T-helper 17 cell (primary cell): ENCODE data around the gene SOCS7. TPM values are rescaled to one million over a fixed set of nuclear protein-coding genes. Genes with fewer than 3 reads are reported as not detected.
A peak's percentile ranks its signal among the peaks of the same experiment; 100 is the strongest.

Experiments
- ATAC-seq: fragments of 150-1000 bp; cut with Tn5 transposase; 2 replicates; pipeline ENCODE4 v1.10.0; 2021; ENCODE audit warnings: mild to moderate bottlenecking, moderate library complexity
- DNase-seq, 3 donors: peaks; one replicate each; pipeline versions ENCODE4 v3.0.0 to v3.0.0-alpha.2; 2020 to 2021
- H3K9me3 ChIP-seq: one replicate; pipeline ENCODE4 v1.7.0; 2013; ENCODE audit warnings: low read length, mild to moderate bottlenecking; ENCODE audit not compliant: control insufficient read depth, poor library complexity, severe bottlenecking
- H3K27ac Mint-ChIP-seq: one replicate; pipeline ENCODE4 v1.8.0; 2022; ENCODE audit warnings: mild to moderate bottlenecking, moderate library complexity, mixed read lengths
- H3K27me3 Mint-ChIP-seq: one replicate; pipeline ENCODE4 v1.8.0; 2022; ENCODE audit warnings: mixed read lengths
- H3K36me3 Mint-ChIP-seq: one replicate; pipeline ENCODE4 v1.8.0; 2022; ENCODE audit warnings: low read depth, mixed read lengths
- H3K4me1 Mint-ChIP-seq: one replicate; pipeline ENCODE4 v1.8.0; 2022; ENCODE audit warnings: mild to moderate bottlenecking, mixed read lengths
- H3K4me3 Mint-ChIP-seq: one replicate; pipeline ENCODE4 v1.8.0; 2022; ENCODE audit warnings: mild to moderate bottlenecking, moderate library complexity, mixed read lengths
- total RNA-seq, 4 donors: library from RNA in 2 of 4; stranded (reverse) in 2 of 4; gene quantifications; one replicate each; pipeline ENCODE4 v1.2.3 and lab custom pipeline; 2022 to 2026

The SOCS7 gene
- total RNA-seq, 2 donors from 2014 or later, result 15.5 to 18.7 TPM

DNA sequence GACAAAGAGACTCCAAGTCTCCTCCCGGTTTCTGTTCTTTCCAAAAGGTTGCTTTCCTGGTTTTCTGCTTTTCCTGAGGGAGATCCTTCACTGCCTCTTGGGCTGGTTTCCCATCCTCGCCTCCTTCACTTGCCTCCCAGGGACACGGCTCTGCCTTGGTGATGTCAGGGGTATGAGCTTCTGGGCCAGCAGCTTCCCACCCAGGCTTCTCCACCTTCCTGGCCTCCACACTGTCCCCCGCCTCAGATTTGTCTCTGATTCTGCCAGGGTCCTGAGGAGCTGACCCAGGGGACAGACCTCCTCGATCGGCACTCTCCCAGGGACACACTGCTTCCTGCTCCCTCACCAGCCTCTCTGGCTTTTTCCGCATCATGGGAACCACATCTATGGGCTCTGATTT is 22.4 kb upstream of the SOCS7 start:
- peaks cover 7% of the 10 kb centered on the region for H3K36me3 Mint-ChIP-seq
- DNase-seq, result no peak
- peaks cover 11% of the 10 kb centered on the region for H3K4me1 Mint-ChIP-seq
- H3K4me3 Mint-ChIP-seq, result no peak overlapping the region
- no peak for ATAC-seq
- H3K27me3 Mint-ChIP-seq, result peaks cover 48% of the 10 kb centered on the region
- no peaks in the 10 kb centered on the region for H3K9me3 ChIP-seq
- H3K27ac Mint-ChIP-seq, result no peak overlapping the region

DNA sequence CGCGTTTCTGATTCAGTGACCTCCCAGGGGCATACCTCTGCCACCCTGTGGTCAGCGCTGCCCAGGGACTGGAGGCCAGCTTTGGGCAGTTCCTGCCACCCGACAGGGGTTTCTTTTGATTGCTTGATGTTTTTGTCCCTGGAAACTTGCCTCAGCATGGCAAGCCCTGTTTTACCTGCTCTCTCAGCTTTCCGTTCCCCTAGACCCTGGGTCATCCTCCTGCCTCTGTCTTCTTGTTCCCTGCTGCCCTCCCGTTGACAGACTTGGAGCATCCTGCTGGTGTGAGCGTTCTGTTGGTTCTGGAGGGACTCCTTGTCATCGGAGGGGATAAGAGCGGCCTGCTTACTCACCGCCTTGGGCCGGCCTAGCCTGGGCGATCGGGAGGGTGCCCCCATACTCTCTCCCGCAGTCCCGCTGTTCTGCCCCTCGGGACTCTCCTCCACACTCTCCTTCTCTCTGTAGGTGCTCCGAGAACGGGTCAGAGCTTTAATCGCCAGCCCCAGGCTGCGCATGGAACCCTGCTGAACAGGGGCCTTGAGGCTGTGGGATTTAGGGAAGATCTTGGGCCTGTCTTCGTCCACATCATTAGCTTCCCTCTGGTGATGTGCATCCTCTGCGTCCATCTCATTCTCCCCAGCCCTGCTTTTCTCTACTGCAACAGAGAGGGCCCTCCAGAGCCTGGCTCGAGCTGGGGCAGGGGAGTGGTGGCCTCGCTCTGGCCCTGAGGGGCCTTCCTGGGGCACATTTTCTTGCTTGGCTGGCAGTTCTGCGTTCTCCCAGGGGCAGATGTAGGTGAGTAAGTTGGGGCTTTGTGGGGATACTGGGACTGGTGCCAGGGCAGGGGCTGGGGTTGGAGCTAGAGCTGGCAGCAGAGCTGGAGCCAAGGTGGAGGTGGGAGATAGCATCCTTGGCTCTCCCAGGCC is 21.6 kb upstream of the SOCS7 start:
- Mint-ChIP-seq H3K4me3 (no peak overlapping the region), H3K36me3 (peaks cover 7% of the 10 kb centered on the region), H3K27me3 (peaks cover 51% of the 10 kb centered on the region), H3K27ac (no peak overlapping the region), H3K4me1 (peaks cover 11% of the 10 kb centered on the region)
- no peaks in the 10 kb centered on the region for H3K9me3 ChIP-seq
- ATAC-seq, result no peak
- no peak for DNase-seq

DNA sequence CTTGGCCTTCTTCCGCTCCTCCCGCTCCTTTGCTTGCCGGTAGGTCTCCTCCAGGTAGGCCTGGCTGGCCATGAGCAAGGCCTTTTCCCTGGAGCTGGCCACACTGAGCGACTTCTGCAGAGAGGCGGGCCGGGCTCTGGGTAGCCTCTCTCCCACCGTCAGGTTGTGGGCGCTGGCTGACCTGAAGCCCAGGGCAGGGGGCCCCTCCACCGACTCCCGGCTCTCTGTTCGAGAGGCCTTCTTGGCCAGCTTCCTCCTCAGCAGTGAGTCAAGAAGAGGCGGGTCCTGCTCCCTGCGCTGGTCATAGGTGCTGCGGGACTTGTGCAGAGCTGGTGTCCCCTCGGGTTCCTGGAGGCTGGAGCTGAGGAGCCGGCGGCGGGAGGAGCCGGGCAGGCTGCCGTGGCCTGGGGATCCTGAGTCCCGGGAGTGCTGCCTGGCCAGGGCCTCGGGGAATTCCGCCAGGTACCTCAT is 20.7 kb upstream of the SOCS7 start:
- Mint-ChIP-seq H3K4me1 (peaks cover 9% of the 10 kb centered on the region), H3K27me3 (peaks cover 51% of the 10 kb centered on the region), H3K36me3 (peaks cover 7% of the 10 kb centered on the region), H3K4me3 (no peak overlapping the region), H3K27ac (no peak overlapping the region)
- ATAC-seq, result no peak
- no peaks in the 10 kb centered on the region for H3K9me3 ChIP-seq
- DNase-seq, result no peak

DNA sequence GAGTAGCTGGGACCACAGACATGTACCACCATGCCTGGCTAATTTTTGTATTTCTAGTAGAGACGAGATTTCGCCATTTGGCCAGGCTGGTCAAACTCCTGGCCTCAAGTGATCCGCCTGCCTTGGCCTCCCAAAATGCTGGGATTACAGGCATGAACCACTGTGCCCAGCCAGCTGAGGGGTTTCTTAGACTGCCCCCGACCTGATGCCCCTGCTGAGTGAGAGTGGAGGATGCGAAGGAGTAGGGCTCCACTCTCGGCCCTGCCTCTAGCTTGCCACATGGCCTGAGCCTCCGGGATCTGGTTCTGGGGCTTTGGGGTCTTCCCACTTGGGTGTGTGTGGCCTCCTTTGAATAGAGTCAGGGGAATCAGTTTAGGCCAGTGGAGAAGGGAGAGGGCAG is 18.9 kb upstream of the SOCS7 start:
- Mint-ChIP-seq H3K27ac (no peak overlapping the region), H3K27me3 (peaks cover 51% of the 10 kb centered on the region), H3K4me1 (peaks cover 5% of the 10 kb centered on the region), H3K4me3 (no peak overlapping the region), H3K36me3 (peaks cover 7% of the 10 kb centered on the region)
- no peak for ATAC-seq
- DNase-seq, result no peak
- H3K9me3 ChIP-seq, result no peaks in the 10 kb centered on the region

DNA sequence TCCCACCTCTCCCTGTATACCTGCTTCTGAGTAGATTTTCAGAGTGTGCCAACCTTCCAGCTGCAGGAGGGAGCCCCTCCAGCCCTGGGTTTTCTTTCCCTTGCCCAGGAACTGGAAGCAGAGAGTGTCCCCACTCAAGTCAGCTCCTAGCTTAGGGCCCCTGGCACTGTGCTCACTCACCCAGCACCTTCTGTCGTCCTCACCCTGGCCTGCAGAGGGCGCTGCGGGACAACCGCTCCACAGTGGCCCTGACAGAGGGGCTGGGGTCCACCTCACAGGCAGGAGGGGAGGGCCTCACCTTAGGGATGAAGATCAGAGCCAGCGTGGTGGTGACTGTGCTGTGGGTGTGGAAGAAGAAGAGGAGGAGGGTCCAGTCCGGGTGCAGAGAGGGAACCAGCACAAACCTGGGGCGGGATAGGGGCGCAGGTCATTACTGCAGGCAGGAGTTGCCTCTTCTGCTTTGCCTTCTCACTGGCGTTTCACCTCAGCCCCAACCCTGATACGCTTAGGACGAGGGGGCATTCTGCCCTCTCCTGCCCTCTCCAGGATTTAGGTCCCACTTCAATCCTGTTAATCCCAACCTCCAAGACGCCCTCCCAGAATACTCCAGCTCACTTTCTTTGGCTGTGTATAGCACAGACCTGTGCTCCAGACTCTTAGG is 17.9 kb upstream of the SOCS7 start:
- no peaks in the 10 kb centered on the region for H3K9me3 ChIP-seq
- peaks cover 7% of the 10 kb centered on the region for H3K36me3 Mint-ChIP-seq
- ATAC-seq, result no peak
- H3K27me3 Mint-ChIP-seq, result peaks cover 45% of the 10 kb centered on the region
- DNase-seq, result peak in 1 of 3 donors; percentile 20
- no peak overlapping the region for H3K27ac Mint-ChIP-seq
- peaks cover 2% of the 10 kb centered on the region for H3K4me1 Mint-ChIP-seq
- no peak overlapping the region for H3K4me3 Mint-ChIP-seq

DNA sequence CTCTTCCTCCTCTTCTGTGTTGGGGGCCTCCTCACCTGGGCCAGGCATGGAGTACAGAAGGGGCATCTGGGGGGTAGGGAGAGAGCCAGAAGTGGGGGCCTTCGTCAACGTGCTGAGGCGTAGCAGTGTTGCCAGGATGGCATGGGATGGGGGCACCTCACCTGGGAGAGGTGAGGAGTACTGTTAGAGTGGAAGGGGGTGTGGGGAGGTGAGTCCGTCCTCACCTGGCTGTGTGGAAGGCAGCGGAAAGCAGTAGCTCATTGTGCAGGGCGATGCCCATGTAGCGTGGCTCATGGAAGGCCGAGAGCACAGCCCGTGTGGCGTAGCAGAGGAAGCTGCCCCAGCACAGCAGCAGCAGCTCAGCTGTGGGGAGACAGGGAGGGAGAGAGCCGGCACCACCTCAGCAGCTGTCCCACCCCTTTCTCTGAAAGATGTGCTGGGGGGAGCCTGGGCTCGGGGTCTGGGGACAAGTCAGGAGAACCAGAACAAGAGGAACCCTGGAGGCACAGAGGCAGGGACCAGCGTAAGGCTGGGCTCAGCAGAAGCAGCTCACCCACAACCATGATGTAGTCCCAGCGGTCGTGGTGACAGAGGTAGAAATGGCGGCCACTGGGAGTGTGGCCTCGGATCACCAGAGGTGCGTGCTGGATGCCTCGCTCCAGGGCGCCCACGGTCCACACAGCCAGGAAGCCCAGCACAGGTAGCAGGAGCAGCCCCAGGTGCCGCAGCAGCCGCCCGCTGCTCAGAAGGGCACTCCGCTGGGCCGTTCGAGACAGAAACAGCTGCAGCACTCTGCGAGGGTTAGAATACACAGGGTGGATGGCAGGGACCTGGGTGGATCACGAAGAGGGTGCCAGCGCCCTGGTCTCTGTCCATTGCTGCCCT is 16.9 kb upstream of the SOCS7 start:
- DNase-seq, result no peak
- Mint-ChIP-seq H3K36me3 (peaks cover 7% of the 10 kb centered on the region), H3K4me3 (no peak overlapping the region), H3K27ac (no peak overlapping the region), H3K27me3 (peaks cover 36% of the 10 kb centered on the region), H3K4me1 (peaks cover 2% of the 10 kb centered on the region)
- H3K9me3 ChIP-seq, result no peaks in the 10 kb centered on the region
- ATAC-seq, result no peak

DNA sequence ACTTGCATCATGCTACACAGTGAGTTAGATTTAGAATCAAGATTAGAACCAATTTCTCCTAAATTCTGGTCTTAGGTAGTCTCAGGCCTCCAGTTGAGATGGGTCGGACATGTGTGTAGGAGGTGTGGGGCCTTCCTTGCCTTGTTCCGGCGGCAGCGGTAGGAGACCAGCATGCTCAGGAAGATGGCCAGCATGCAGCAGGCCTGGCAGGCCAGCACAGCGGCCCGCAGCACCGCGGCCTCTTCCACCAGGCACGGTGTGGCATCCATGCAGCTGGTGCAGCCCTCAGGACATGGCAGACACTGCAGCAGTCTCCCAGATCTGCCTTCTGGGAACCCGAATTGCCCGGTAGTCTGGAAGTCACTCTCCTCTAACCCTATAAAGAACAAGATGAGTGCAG is 14.8 kb upstream of the SOCS7 start:
- Mint-ChIP-seq H3K27ac (no peak overlapping the region), H3K4me3 (no peak overlapping the region), H3K27me3 (peaks cover 29% of the 10 kb centered on the region), H3K4me1 (no peaks in the 10 kb centered on the region), H3K36me3 (peaks cover 7% of the 10 kb centered on the region)
- no peaks in the 10 kb centered on the region for H3K9me3 ChIP-seq
- ATAC-seq, result no peak
- no peak for DNase-seq

DNA sequence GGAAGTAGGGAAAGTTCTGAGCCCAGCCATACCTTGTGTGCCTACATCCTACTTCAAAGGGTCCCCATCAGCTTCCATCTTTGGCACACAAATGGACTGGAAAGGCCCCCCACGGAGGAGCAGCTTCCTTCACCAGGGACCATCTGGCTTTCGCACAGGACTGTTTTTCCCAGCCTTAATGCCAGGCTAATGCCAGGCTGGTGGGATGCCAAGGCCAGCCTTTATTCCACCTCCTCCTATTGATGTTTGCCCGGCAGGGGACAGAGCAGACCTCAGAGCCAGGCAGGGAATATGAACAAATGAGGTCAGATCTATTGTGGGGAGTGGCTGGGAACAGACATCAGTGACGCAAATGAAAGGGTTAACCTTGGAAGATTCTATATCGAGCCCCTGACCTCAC is 13.6 kb upstream of the SOCS7 start:
- peaks cover 29% of the 10 kb centered on the region for H3K27me3 Mint-ChIP-seq
- no peak for ATAC-seq
- no peak for DNase-seq
- no peak overlapping the region for H3K27ac Mint-ChIP-seq
- no peak overlapping the region for H3K4me3 Mint-ChIP-seq
- H3K36me3 Mint-ChIP-seq, result peaks cover 7% of the 10 kb centered on the region
- H3K9me3 ChIP-seq, result no peaks in the 10 kb centered on the region
- H3K4me1 Mint-ChIP-seq, result no peaks in the 10 kb centered on the region

DNA sequence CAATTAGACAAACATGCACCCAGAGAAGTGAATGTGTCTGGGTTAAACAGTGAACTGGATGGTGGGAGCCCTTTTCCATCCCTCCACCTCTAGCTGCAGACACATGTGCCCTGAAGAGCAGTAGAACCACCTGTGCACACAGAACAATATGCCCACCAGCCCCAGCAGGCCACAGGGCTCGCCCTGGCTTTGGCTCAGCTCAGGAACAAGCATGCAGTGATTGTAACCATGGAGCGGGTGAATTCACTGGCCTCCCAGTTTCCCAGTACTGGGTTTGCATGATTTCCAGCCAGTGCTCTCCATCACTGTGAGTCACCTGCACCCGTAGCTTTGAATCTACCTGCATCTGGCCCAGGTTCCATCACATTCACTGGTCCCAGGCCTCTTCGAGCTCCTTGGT is 13.1 kb upstream of the SOCS7 start:
- peaks cover 29% of the 10 kb centered on the region for H3K27me3 Mint-ChIP-seq
- H3K36me3 Mint-ChIP-seq, result peaks cover 5% of the 10 kb centered on the region
- no peak overlapping the region for H3K27ac Mint-ChIP-seq
- no peak for DNase-seq
- H3K9me3 ChIP-seq, result no peaks in the 10 kb centered on the region
- no peak overlapping the region for H3K4me3 Mint-ChIP-seq
- no peak for ATAC-seq
- no peaks in the 10 kb centered on the region for H3K4me1 Mint-ChIP-seq

DNA sequence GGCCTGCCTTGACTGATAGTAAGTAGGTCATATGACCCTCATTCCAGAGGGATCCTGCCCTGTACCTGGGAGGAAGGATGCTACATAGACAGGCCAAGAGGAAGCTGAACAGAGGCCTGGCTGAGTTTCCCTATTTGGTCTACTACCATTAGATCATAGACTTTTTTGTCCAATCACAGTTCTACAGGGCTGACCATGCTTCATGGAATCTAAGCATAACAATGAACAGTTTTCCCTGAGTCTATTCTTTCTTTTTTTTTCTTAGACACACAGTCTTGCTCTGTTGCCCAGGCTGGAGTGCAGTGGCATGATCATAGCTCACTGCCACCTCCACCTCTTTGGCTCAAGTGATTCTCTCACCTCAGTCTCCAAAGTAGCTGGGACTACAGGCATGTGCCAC is 11.8 kb upstream of the SOCS7 start:
- H3K9me3 ChIP-seq, result no peaks in the 10 kb centered on the region
- no peak overlapping the region for H3K27ac Mint-ChIP-seq
- DNase-seq (no peak), ATAC-seq (no peak)
- H3K36me3 Mint-ChIP-seq, result peaks cover 3% of the 10 kb centered on the region
- H3K4me3 Mint-ChIP-seq, result no peak overlapping the region
- peaks cover 33% of the 10 kb centered on the region for H3K27me3 Mint-ChIP-seq
- H3K4me1 Mint-ChIP-seq, result no peaks in the 10 kb centered on the region

DNA sequence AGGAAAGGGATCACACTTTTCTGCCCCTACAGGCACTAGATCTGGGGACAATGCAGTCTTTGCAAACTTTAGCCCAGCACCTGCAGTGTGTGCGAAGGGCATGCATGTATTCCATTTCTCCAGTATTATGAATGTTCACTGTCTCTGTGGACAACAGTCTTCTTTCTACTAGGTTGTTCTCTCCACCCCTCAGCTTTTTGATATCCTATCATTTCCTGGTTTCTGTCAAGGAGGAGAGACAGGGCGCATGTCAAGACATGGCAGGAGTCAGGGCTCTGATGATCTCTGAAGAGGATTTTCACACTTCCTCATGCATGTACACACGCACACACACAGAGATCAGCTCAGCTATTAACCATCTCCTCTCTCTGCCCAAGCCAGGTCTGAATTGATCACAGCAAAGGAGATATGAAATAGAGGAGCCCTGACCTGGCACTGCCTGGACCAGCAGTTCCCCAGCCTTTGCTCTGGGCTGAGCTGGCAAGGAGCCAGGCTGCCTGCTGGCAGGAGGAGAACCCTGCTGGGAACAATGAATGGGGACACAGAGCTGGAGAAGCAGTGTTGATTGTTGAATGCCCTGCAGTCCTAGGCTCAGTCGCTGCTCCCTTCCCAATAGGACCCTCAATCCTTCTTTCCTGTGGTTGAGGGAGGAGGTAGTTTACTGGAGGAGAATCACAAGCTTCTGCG is 10.5 kb upstream of the SOCS7 start:
- ATAC-seq (no peak), DNase-seq (no peak)
- Mint-ChIP-seq H3K4me3 (no peak overlapping the region), H3K36me3 (peaks cover 3% of the 10 kb centered on the region), H3K4me1 (no peaks in the 10 kb centered on the region), H3K27me3 (peaks cover 40% of the 10 kb centered on the region), H3K27ac (no peak overlapping the region)
- H3K9me3 ChIP-seq, result no peaks in the 10 kb centered on the region

DNA sequence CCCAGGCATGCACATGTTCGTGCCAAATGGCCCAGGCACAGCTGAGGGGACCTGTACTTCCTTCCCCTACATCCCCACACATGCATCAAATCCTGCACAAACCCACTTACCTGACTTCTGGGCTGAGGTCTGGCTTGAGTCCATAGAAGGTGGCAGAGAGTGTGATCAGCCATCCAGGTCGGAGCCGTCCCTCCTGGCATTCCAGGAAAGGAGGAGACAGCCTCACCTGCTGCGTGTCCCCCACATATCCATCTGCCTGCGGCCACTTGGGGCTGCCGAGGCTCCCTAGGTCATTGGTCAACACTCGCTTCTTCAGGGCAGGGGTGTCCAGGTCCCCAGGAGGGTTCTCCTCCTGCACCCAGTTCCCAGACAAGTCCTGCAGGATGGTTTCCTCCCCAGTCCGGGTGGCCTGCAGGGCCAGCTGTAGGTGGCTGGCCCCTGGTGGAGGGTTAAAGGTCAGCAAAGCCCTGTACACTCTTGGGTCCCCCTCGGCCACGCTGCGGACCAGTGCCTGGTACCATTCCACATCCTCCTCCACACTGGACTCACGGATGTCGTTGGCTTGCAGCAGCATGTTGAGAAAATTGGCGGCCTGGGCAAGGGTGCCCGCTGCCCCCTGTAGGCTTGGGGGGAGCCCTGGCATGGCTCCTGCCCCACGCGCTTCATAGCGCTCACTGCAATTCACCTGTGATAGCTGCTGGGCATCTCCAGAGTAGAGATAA is 8.6 kb upstream of the SOCS7 start:
- no peak overlapping the region for H3K4me3 Mint-ChIP-seq
- H3K4me1 Mint-ChIP-seq, result no peaks in the 10 kb centered on the region
- no peak overlapping the region for H3K27ac Mint-ChIP-seq
- H3K27me3 Mint-ChIP-seq, result peaks cover 32% of the 10 kb centered on the region
- no peaks in the 10 kb centered on the region for H3K9me3 ChIP-seq
- no peak for ATAC-seq
- no peak for DNase-seq
- H3K36me3 Mint-ChIP-seq, result peaks cover 3% of the 10 kb centered on the region
